ENCODE measurements around the gene PLD4.
"Not testable (repeated sequence)": the region's sequence is repeated elsewhere in the genome, so short reads cannot be mapped to it uniquely, and the experiment has no call there.

Gene PLD4

GRCh38 chr14:104886690-104887622 lies 37.7 kb upstream of the PLD4 start:
- no peak for DNase-seq

- DNase-seq = no peak
These were observed 36.8 kb upstream of the PLD4 start for GRCh38 chr14:104887623-104888488.

GRCh38 chr14:104888489-104889374 lies 35.9 kb upstream of the PLD4 start:
- no peak for DNase-seq

- DNase-seq = no peak
These were observed 35.3 kb upstream of the PLD4 start for GRCh38 chr14:104889375-104889757.

- not testable (repeated sequence) for DNase-seq
These were observed 34.4 kb upstream of the PLD4 start for GRCh38 chr14:104890292-104890691.

GRCh38 chr14:104891121-104891551 lies 33.5 kb upstream of the PLD4 start:
- DNase-seq = no peak

GRCh38 chr14:104891664-104892530 lies 32.8 kb upstream of the PLD4 start:
- no peak for DNase-seq

- DNase-seq = no peak
These were observed 31.9 kb upstream of the PLD4 start for GRCh38 chr14:104892531-104893434.

GRCh38 chr14:104893435-104894207 lies 31.1 kb upstream of the PLD4 start:
- no peak for DNase-seq

GRCh38 chr14:104894331-104895206 lies 30.1 kb upstream of the PLD4 start:
- no peak for DNase-seq

GRCh38 chr14:104895207-104895785 lies 29.4 kb upstream of the PLD4 start:
- DNase-seq = no peak

GRCh38 chr14:104895786-104896661 lies 28.7 kb upstream of the PLD4 start:
- DNase-seq = no peak

- no peak for DNase-seq
These were observed 27.1 kb upstream of the PLD4 start for GRCh38 chr14:104897330-104898194.

GRCh38 chr14:104898195-104898558 lies 26.5 kb upstream of the PLD4 start:
- no peak for DNase-seq

GRCh38 chr14:104898870-104899510 lies 25.7 kb upstream of the PLD4 start:
- DNase-seq = no peak

- DNase-seq = no peak
These were observed 24.9 kb upstream of the PLD4 start for GRCh38 chr14:104899781-104900180.
